OCI-LY7 (cell line): ENCODE measurements around the gene C11orf58.

Source experiments
- EZH2phosphoT487 ChIP-seq: fragments of 200-600 bp; sonication (generic); IDR thresholded peaks from 2 replicates; pipeline ENCODE4 v1.6.1; 2018; ENCODE audit warnings: low read depth, borderline replicate concordance, mild to moderate bottlenecking, mixed run types, antibody characterized with exemption, low read length, moderate library complexity, mixed read lengths
- TF ChIP-seq, protein P1 (sequence below): fragments of 200-600 bp; sonication (generic); conservative IDR thresholded peaks from 2 replicates; pipeline ENCODE4 v1.5.1; 2014; ENCODE audit warnings: mild to moderate bottlenecking, antibody characterized with exemption, low read length, moderate library complexity, mixed read lengths

DNA sequence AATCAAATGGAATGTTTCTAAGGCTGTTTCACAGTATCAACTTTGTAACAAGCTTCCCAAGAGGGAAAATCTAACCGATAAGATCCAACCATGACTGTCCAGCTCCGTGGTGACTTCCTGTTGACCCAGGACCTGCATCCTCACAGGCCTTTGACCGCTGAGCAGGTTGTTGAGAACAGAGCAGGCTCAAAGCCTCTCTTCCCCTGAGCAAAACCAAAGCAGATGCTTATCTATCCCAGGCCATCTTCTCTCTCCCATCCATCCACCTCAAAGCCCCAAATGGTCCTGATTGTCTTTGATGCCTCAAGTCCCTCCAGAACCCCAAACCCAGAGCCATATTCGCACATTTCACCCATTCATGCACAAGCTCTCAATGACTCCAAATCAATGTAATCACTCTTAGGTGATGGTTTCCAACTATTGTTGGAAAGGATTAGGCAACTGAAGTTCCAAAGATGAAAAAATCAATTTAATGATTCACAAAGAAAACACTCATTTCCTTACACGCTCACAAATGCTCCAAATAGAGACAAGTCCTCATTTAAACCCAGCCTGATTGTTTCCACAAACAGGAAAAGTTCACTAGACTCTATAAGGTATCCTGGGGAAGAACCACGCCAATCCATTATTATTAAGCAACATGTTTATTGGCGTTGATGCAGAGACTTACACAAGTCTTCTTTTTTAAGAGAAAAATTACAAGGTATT, 48.7 kb downstream of the C11orf58 start:
- TF ChIP-seq, protein P1, sequence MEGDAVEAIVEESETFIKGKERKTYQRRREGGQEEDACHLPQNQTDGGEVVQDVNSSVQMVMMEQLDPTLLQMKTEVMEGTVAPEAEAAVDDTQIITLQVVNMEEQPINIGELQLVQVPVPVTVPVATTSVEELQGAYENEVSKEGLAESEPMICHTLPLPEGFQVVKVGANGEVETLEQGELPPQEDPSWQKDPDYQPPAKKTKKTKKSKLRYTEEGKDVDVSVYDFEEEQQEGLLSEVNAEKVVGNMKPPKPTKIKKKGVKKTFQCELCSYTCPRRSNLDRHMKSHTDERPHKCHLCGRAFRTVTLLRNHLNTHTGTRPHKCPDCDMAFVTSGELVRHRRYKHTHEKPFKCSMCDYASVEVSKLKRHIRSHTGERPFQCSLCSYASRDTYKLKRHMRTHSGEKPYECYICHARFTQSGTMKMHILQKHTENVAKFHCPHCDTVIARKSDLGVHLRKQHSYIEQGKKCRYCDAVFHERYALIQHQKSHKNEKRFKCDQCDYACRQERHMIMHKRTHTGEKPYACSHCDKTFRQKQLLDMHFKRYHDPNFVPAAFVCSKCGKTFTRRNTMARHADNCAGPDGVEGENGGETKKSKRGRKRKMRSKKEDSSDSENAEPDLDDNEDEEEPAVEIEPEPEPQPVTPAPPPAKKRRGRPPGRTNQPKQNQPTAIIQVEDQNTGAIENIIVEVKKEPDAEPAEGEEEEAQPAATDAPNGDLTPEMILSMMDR: no peak
- TF ChIP-seq EZH2phosphoT487: no peak
